ENCODE measurements around the gene FBXO8.

Gene FBXO8

GRCh38 chr4:174214101-174214878, 69.2 kb downstream of the FBXO8 start:
- DNase-seq (ENCODE audit: low read depth, low spot score), result no peak
- no peak overlapping the region for H3K4me3 ChIP-seq (ENCODE audit: low read depth, low read length)
- TF ChIP-seq, protein P1, sequence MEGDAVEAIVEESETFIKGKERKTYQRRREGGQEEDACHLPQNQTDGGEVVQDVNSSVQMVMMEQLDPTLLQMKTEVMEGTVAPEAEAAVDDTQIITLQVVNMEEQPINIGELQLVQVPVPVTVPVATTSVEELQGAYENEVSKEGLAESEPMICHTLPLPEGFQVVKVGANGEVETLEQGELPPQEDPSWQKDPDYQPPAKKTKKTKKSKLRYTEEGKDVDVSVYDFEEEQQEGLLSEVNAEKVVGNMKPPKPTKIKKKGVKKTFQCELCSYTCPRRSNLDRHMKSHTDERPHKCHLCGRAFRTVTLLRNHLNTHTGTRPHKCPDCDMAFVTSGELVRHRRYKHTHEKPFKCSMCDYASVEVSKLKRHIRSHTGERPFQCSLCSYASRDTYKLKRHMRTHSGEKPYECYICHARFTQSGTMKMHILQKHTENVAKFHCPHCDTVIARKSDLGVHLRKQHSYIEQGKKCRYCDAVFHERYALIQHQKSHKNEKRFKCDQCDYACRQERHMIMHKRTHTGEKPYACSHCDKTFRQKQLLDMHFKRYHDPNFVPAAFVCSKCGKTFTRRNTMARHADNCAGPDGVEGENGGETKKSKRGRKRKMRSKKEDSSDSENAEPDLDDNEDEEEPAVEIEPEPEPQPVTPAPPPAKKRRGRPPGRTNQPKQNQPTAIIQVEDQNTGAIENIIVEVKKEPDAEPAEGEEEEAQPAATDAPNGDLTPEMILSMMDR (IDR thresholded peaks at IDR 0.05; ENCODE audit: low read depth, low read length), result no peak
- in situ Hi-C loops (cut with HindIII; ENCODE audit: low sequenced_read_pairs), result no loop called here

- TF ChIP-seq, protein P1 (IDR thresholded peaks at IDR 0.05; ENCODE audit: low read depth, low read length), result no peak
- no peak overlapping the region for H3K4me3 ChIP-seq (ENCODE audit: low read depth, low read length)
- in situ Hi-C loops (cut with HindIII; ENCODE audit: low sequenced_read_pairs), result no loop called here
- no peak for DNase-seq (ENCODE audit: low read depth, low spot score)
These were observed 69.8 kb downstream of the FBXO8 start for GRCh38 chr4:174213731-174214100.

- H3K4me3 ChIP-seq (ENCODE audit: low read depth, low read length), result no peak overlapping the region
- in situ Hi-C loops (cut with HindIII; ENCODE audit: low sequenced_read_pairs), result no loop called here
- no peak for DNase-seq (ENCODE audit: low read depth, low spot score)
- TF ChIP-seq, protein P1 (IDR thresholded peaks at IDR 0.05; ENCODE audit: low read depth, low read length), result no peak
These were observed 71.4 kb downstream of the FBXO8 start for GRCh38 chr4:174212061-174212460.

DNA sequence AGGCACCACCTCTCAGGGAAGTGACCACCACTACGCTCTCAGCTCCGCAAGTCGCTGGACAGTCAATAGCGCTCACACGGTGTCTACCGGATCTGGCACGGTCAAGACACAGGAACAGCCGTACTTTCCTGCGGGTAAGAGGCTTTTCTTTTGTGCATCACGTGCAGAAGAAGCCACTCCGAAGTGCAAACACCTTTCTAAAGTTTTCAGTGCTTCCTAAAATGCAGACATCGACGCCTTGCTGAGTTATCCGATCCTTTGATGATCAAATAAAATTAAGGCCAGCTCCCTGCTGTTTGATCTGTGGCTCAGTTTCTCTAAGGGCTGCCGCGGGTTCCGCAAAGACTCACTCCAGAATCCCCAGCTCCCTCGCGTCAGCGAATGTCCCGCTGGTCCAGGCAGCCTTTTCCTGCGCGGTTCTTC, 71.8 kb downstream of the FBXO8 start:
- TF ChIP-seq, protein P1 (IDR thresholded peaks at IDR 0.05; ENCODE audit: low read depth, low read length), result no peak
- no peak overlapping the region for H3K4me3 ChIP-seq (ENCODE audit: low read depth, low read length)
- DNase-seq (ENCODE audit: low read depth, low spot score), result no peak
- in situ Hi-C loops (cut with HindIII; ENCODE audit: low sequenced_read_pairs), result no loop called here

DNA sequence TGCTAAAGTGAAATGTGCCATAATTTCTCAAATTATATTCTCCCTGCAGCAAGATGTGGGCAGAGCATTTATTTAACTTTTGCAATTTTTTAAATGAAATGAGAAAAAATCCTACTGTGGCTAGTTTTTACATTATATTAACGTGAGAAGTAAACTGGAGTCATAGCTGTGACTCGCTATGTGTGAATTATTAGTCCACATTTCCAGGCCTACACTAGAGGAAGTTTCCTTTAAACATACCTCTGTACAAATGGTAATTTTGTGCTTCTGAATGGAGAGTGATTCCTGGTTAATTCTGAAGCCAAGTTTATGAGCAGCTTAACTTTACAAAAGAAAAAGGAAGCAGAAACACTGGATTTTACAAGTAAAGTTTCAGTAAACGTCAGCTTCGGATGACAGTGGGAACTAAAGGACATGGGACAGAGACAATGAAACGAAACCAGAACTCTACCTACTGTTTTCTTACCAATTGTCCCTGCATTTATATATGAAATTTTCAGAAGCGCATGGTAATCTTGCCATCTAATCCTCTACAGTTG, 72.4 kb downstream of the FBXO8 start:
- no peak for DNase-seq (ENCODE audit: low read depth, low spot score)
- H3K4me3 ChIP-seq (ENCODE audit: low read depth, low read length), result no peak overlapping the region
- TF ChIP-seq, protein P1 (IDR thresholded peaks at IDR 0.05; ENCODE audit: low read depth, low read length), result no peak
- in situ Hi-C loops (cut with HindIII; ENCODE audit: low sequenced_read_pairs), result no loop called here

GRCh38 chr4:174210354-174210753, 73.1 kb downstream of the FBXO8 start:
- no peak overlapping the region for H3K4me3 ChIP-seq (ENCODE audit: low read depth, low read length)
- in situ Hi-C loops (cut with HindIII; ENCODE audit: low sequenced_read_pairs), result no loop called here
- TF ChIP-seq, protein P1 (IDR thresholded peaks at IDR 0.05; ENCODE audit: low read depth, low read length), result no peak
- no peak for DNase-seq (ENCODE audit: low read depth, low spot score)
